ENCODE measurements around the gene LRRC8E.
"Not testable (repeated sequence)": the region's sequence is repeated elsewhere in the genome, so short reads cannot be mapped to it uniquely, and the experiment has no call there.

LRRC8E gene

GRCh38 chr19:7921967-7922835, 33.9 kb downstream of the LRRC8E start:
- DNase-seq, result no peak

- no peak for DNase-seq
These were observed 34.5 kb downstream of the LRRC8E start for GRCh38 chr19:7922836-7923195.

GRCh38 chr19:7923295-7924191, 35.2 kb downstream of the LRRC8E start:
- no peak for DNase-seq

GRCh38 chr19:7924241-7924640, 35.9 kb downstream of the LRRC8E start:
- no peak for DNase-seq

- DNase-seq, result no peak
These were observed 36.4 kb downstream of the LRRC8E start for GRCh38 chr19:7924651-7925170.

GRCh38 chr19:7925171-7925851, 37.0 kb downstream of the LRRC8E start:
- peak; percentile 79 for DNase-seq

GRCh38 chr19:7926021-7926726, 37.9 kb downstream of the LRRC8E start, which contains the start of gene CTXN1:
Gene CTXN1, minus strand, starts transcription at chr19:7926135. Its CDS starts 597 bp downstream, at chr19:7925538.
- peak; percentile 81 for DNase-seq

- no peak for DNase-seq
These were observed 38.7 kb downstream of the LRRC8E start for GRCh38 chr19:7926727-7927604.

GRCh38 chr19:7927605-7928333, 39.5 kb downstream of the LRRC8E start:
- no peak for DNase-seq

- no peak for DNase-seq
These were observed 40.0 kb downstream of the LRRC8E start for GRCh38 chr19:7928334-7928706.

- peak; percentile 73 for DNase-seq
These were observed 40.7 kb downstream of the LRRC8E start for GRCh38 chr19:7928741-7929701.

- DNase-seq, result not testable (repeated sequence)
These were observed 41.7 kb downstream of the LRRC8E start for GRCh38 chr19:7930030-7930429.

GRCh38 chr19:7930765-7931164, 42.5 kb downstream of the LRRC8E start:
- DNase-seq, result no peak

- DNase-seq, result no peak
These were observed 43.1 kb downstream of the LRRC8E start for GRCh38 chr19:7931221-7932061.

GRCh38 chr19:7932276-7932929, 44.1 kb downstream of the LRRC8E start:
- DNase-seq, result no peak

GRCh38 chr19:7932930-7933300, 44.6 kb downstream of the LRRC8E start:
- no peak for DNase-seq

GRCh38 chr19:7933411-7933810, 45.1 kb downstream of the LRRC8E start:
- DNase-seq, result no peak
